Sigmoid colon (tissue), 7 donors: ENCODE measurements around the gene EVA1A. TPM values are rescaled to one million over a fixed set of nuclear protein-coding genes. Genes with fewer than 3 reads are reported as not detected.

ENCODE experiments used
- DNase-seq: peaks from one replicate; pipeline ENCODE4 v3.0.0-alpha.2; 2019
- H3K27ac ChIP-seq, 4 donors: fragments of 200-600 bp; sonication (generic); one replicate each; pipeline ENCODE4 v1.5.1; 2016 to 2019; ENCODE audit warnings: mild to moderate bottlenecking in 1 of 4
- H3K27me3 ChIP-seq, 3 donors: fragments of 200-600 bp; sonication (generic); one replicate each; pipeline ENCODE4 v1.5.1; 2019; ENCODE audit warnings: mild to moderate bottlenecking in 1 of 3
- H3K36me3 ChIP-seq, 4 donors: fragments of 200-600 bp; sonication (generic); one replicate each; pipeline ENCODE4 v1.5.1; 2016 to 2019
- H3K4me1 ChIP-seq, 4 donors: fragments of 200-600 bp; sonication (generic); one replicate each; pipeline ENCODE4 v1.5.1; 2017 to 2019
- H3K4me3 ChIP-seq, 4 donors: fragments of 200-600 bp; sonication (generic); one replicate each; pipeline ENCODE4 v1.5.1; 2017 to 2019; ENCODE audit warnings: mild to moderate bottlenecking in 2 of 4, moderate library complexity in 1 of 4
- H3K9me3 ChIP-seq, 4 donors: fragments of 200-600 bp in 3 of 4; sonication (generic) in 3 of 4; one replicate each; pipeline versions ENCODE4 v1.5.1 to v1.6.1; 2013 to 2019
- CTCF ChIP-seq, 4 experiments: fragments of 450-650 bp in 3 of 4; fragments of 200-600 bp in 1 of 4; IDR thresholded peaks; one replicate each; pipeline ENCODE4 v1.5.1; 2016 to 2019; ENCODE audit warnings: antibody characterized with exemption in 4 of 4, mild to moderate bottlenecking in 3 of 4, moderate library complexity in 2 of 4
- EP300 ChIP-seq, 4 donors: sonication (generic); formaldehyde crosslinking; IDR thresholded peaks; one replicate each; pipeline ENCODE4 v1.6.1; 2017; ENCODE audit warnings: antibody characterized with exemption in 4 of 4
- POLR2A ChIP-seq, 2 donors: fragments of 450-650 bp; IDR thresholded peaks; one replicate each; pipeline ENCODE4 v1.6.1; 2016; ENCODE audit warnings: antibody characterized with exemption in 2 of 2, mild to moderate bottlenecking in 2 of 2, moderate library complexity in 2 of 2
- POLR2AphosphoS5 ChIP-seq, 4 donors: sonication (generic); formaldehyde crosslinking; IDR thresholded peaks; one replicate each; pipeline ENCODE4 v1.6.1; 2017; ENCODE audit warnings: antibody characterized with exemption in 4 of 4
- WGBS, 2 donors: extraction: QIAGEN DNeasy Blood & Tissue Kit; methylation state at CpG; one replicate each; pipeline ENCODE4 v1.1.7; 2013; 5-methylcytosine and 5-hydroxymethylcytosine counted together
- intact Hi-C: fragments of 100-400 bp; cut with DNase I; formaldehyde crosslinking; loops from one replicate; pipeline ENCODE4 v1.15.1; 2023
- polyA plus RNA-seq, 3 donors: library from polyadenylated mRNA; stranded (reverse); fragments of 200-250 nt; gene quantifications; one replicate each; pipeline ENCODE4 v1.2.3, GENCODE V29; 2013
- total RNA-seq, 4 donors: library from RNA; depleted of rRNA; stranded (reverse); fragments of >200 nt; gene quantifications; one replicate each; pipeline ENCODE4 v1.1.0, GENCODE V29; 2016
- donor health status: healthy with polysubstance abuse.
- donor health status: Bipolar disorder and iron deficiency.
- donor health status: healthy.

EVA1A gene
- total and polyA plus RNA-seq, 7 donors: 1.2 to 5.4 (median 1.2) TPM; not detected in 4

GRCh38 chr2:75526842-75527241 lies 33.9 kb downstream of the EVA1A start:
- Histone ChIP-seq H3K4me3 (no peak overlapping the region), H3K36me3 (no peaks in the 10 kb centered on the region), H3K9me3 (no peaks in the 10 kb centered on the region), H3K4me1 (no peaks in the 10 kb centered on the region), H3K27me3 (peaks cover 0 to 6% (median 0%) of the 10 kb centered on the region in 3 donors), H3K27ac (no peak overlapping the region)
- no peak for DNase-seq
- TF ChIP-seq POLR2AphosphoS5 (IDR thresholded peaks at IDR 0.05) (no peak), POLR2A (IDR thresholded peaks at IDR 0.05) (no peak), EP300 (IDR thresholded peaks at IDR 0.05) (no peak), CTCF (IDR thresholded peaks at IDR 0.05) (no peak)
- intact Hi-C loops: no loop called here

GRCh38 chr2:75525434-75526310 lies 35.1 kb downstream of the EVA1A start:
- H3K36me3 ChIP-seq: no peaks in the 10 kb centered on the region
- intact Hi-C loops: no loop called here
- H3K4me3 ChIP-seq: no peak overlapping the region
- 74 to 79% methylated on average over 5 of the region's 5 CpGs for WGBS, 2 donors
- no peak for DNase-seq
- no peaks in the 10 kb centered on the region for H3K9me3 ChIP-seq
- TF ChIP-seq POLR2AphosphoS5 (IDR thresholded peaks at IDR 0.05) (no peak), EP300 (IDR thresholded peaks at IDR 0.05) (no peak), POLR2A (IDR thresholded peaks at IDR 0.05) (no peak), CTCF (IDR thresholded peaks at IDR 0.05) (no peak)
- H3K27me3 ChIP-seq: peaks cover 0 to 6% (median 0%) of the 10 kb centered on the region in 3 donors
- no peaks in the 10 kb centered on the region for H3K4me1 ChIP-seq
- no peak overlapping the region for H3K27ac ChIP-seq

DNA sequence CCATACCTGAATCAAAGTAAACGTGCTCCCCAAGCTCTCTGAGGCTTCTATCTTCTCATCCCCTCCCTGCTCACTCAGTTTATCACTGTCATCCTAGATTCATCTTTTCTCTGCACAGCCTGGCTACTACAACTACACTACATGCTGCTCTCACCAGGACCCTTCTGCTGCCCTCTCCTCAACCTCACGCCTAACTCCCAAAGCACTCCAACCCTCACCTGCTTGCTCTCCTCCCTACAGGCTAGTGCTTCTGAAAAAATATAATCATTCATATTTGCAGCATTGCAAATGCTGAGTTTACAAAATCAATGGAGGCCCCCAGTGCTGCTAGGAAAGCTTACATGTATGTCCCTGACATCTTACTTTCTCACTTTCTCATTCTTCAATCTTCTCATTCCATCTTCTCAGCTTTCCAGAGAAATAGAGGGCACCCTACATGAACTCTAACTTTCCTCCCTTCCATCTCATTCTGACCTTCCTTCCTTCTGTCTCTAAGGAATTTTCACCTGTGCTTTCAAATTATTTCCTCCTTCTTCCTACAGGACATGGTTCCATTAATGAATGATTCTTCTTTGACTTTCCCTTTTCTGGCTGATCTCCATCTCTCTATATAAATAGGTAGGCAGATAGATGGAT lies 36.3 kb downstream of the EVA1A start:
- WGBS, 2 donors: 72 to 90% methylated on average over 2 of the region's 2 CpGs
- TF ChIP-seq EP300 (IDR thresholded peaks at IDR 0.05): no peak
- TF ChIP-seq POLR2A (IDR thresholded peaks at IDR 0.05): no peak
- no peak for TF ChIP-seq POLR2AphosphoS5 (IDR thresholded peaks at IDR 0.05)
- TF ChIP-seq CTCF (IDR thresholded peaks at IDR 0.05): no peak
- H3K4me1 ChIP-seq: no peaks in the 10 kb centered on the region
- H3K27me3 ChIP-seq: peaks cover 0 to 6% (median 0%) of the 10 kb centered on the region in 3 donors
- H3K9me3 ChIP-seq: no peaks in the 10 kb centered on the region
- no peak overlapping the region for H3K4me3 ChIP-seq
- intact Hi-C loops: no loop called here
- no peak overlapping the region for H3K27ac ChIP-seq
- no peak for DNase-seq
- H3K36me3 ChIP-seq: no peaks in the 10 kb centered on the region

- intact Hi-C loops: no loop called here
- no peak overlapping the region for H3K27ac ChIP-seq
- 36 to 73% methylated on average over 6 of the region's 6 CpGs for WGBS, 2 donors
- H3K4me1 ChIP-seq: no peaks in the 10 kb centered on the region
- DNase-seq: no peak
- no peak for TF ChIP-seq POLR2AphosphoS5 (IDR thresholded peaks at IDR 0.05)
- H3K4me3 ChIP-seq: no peak overlapping the region
- peaks cover 0 to 6% (median 0%) of the 10 kb centered on the region in 3 donors for H3K27me3 ChIP-seq
- H3K9me3 ChIP-seq: no peaks in the 10 kb centered on the region
- H3K36me3 ChIP-seq: no peaks in the 10 kb centered on the region
These were observed 37.1 kb downstream of the EVA1A start for GRCh38 chr2:75523313-75524275.
